LNCaP clone FGC (cell line): Measurements from ENCODE around the gene TENM3.

Source experiments
- DNase-seq: peaks from one replicate; pipeline ENCODE4 v3.0.0-alpha.2; 2011; ENCODE audit warnings: low read depth
- H3K4me3 ChIP-seq: 2 replicates; pipeline ENCODE4 v1.5.1; 2011; ENCODE audit warnings: mild to moderate bottlenecking, low read depth, low read length, control low read depth
- CTCF ChIP-seq: IDR thresholded peaks from 2 replicates; pipeline ENCODE4 v1.5.1; 2012; ENCODE audit warnings: mild to moderate bottlenecking; ENCODE audit not compliant: control insufficient read depth, insufficient read depth; ENCODE audit errors: extremely low read depth

The TENM3 gene

GRCh38 chr4:182310316-182310715 lies 67.1 kb downstream of the TENM3 start:
- H3K4me3 ChIP-seq = no peak overlapping the region
- DNase-seq = no peak
- TF ChIP-seq CTCF = no peak

- no peak for DNase-seq
- no peak overlapping the region for H3K4me3 ChIP-seq
- TF ChIP-seq CTCF = no peak
These were observed 67.8 kb downstream of the TENM3 start for GRCh38 chr4:182310962-182311361.

- no peak for TF ChIP-seq CTCF
- DNase-seq = no peak
- no peak overlapping the region for H3K4me3 ChIP-seq
These were observed 71.3 kb downstream of the TENM3 start for GRCh38 chr4:182314537-182314936.

- H3K4me3 ChIP-seq = no peak overlapping the region
- TF ChIP-seq CTCF = no peak
- no peak for DNase-seq
These were observed 75.1 kb downstream of the TENM3 start for GRCh38 chr4:182318256-182318655.

GRCh38 chr4:182320092-182320491 lies 76.9 kb downstream of the TENM3 start:
- TF ChIP-seq CTCF = no peak
- no peak for DNase-seq
- no peak overlapping the region for H3K4me3 ChIP-seq

- no peak for DNase-seq
- no peak overlapping the region for H3K4me3 ChIP-seq
- TF ChIP-seq CTCF = no peak
These were observed 77.4 kb downstream of the TENM3 start for GRCh38 chr4:182320580-182320979.

GRCh38 chr4:182324282-182324681 lies 81.1 kb downstream of the TENM3 start:
- no peak overlapping the region for H3K4me3 ChIP-seq
- TF ChIP-seq CTCF = no peak
- DNase-seq = no peak
